ENCODE measurements around the gene LILRB3. TPM values are rescaled to one million over a fixed set of nuclear protein-coding genes. Genes with fewer than 3 reads are reported as not detected.
"Not testable (repeated sequence)": the region's sequence is repeated elsewhere in the genome, so short reads cannot be mapped to it uniquely, and the experiment has no call there.

LILRB3 gene
- total RNA-seq, 1 donor: 51.4 TPM

DNA sequence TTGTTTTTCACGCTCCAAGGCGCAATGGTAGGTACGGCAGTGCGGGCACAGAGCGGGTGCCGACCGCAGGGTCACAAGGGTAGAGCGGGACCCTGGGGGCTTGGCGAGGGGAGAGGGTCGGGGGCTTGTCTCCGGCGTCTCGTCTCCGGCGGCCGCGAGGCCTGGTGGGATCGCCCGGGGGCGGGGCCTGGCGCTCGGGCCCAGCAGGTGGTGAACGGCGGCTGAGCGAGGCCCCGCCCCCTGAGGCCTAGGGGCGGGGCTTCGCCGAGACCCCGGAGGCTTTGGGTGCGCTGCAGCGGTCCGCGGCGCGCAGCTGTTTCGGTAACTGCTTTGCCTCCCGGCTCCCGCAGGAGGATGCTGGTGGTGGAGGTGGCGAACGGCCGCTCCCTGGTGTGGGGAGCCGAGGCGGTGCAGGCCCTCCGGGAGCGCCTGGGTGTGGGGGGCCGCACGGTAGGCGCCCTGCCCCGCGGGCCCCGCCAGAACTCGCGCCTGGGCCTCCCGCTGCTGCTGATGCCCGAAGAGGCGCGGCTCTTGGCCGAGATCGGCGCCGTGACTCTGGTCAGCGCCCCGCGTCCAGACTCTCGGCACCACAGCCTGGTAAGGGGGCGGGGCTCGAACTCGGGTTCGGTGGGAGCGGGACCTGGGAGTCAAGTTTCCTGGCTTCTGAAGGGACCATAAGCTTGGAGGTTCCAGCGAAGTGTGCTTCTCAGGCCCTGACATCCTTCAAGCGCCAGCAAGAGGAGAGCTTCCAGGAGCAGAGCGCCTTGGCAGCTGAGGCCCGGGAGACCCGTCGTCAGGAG, 31.6 kb downstream of the LILRB3 start, which contains the start of gene TSEN34:
Gene TSEN34 (plus strand): TSS at position 298 of the 800 bp plus-strand sequence. CDS start 57 bp downstream, at position 355.
- Histone ChIP-seq H3K9me3 (ENCODE audit: low read depth, low read length) (no peaks in the 10 kb centered on the region), H3K27me3 (ENCODE audit: insufficient read depth, low read length) (no peaks in the 10 kb centered on the region), H3K4me3 (ENCODE audit: low read length) (peak within 1 kb of the TSS; percentile 78), H3K4me1 (ENCODE audit: insufficient read depth, low read length) (peaks cover 37% of the 10 kb centered on the region)

DNA sequence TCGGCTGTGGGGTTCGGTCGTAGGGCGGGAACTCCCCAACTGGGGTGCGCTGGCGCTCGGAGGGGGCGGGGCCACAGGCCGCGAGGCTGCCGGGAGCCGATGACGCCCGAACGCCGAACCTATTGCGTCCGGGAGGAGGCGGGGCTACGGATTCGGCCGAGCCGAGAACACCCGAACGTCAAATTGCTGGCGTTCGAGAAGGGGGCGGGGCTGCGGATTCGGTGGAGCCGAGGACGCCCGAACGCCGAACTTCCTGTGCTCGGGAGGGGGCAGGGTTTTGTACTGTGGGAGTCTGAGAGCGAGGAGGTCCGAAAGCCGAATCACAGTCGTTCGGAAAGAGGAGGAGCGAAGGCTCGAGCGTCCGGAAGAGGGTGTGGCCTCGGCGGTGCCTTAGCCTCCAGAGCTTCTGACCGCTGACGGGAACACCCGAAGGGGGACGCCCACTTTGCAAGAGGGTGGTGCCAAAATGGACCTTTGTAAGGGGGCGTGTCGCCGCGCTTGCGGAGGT, 32.2 kb downstream of the LILRB3 start:
- Histone ChIP-seq H3K9me3 (ENCODE audit: low read depth, low read length) (no peaks in the 10 kb centered on the region), H3K4me1 (ENCODE audit: insufficient read depth, low read length) (peaks cover 37% of the 10 kb centered on the region), H3K4me3 (ENCODE audit: low read length) (peak overlapping the region; percentile 78), H3K27me3 (ENCODE audit: insufficient read depth, low read length) (no peaks in the 10 kb centered on the region)

DNA sequence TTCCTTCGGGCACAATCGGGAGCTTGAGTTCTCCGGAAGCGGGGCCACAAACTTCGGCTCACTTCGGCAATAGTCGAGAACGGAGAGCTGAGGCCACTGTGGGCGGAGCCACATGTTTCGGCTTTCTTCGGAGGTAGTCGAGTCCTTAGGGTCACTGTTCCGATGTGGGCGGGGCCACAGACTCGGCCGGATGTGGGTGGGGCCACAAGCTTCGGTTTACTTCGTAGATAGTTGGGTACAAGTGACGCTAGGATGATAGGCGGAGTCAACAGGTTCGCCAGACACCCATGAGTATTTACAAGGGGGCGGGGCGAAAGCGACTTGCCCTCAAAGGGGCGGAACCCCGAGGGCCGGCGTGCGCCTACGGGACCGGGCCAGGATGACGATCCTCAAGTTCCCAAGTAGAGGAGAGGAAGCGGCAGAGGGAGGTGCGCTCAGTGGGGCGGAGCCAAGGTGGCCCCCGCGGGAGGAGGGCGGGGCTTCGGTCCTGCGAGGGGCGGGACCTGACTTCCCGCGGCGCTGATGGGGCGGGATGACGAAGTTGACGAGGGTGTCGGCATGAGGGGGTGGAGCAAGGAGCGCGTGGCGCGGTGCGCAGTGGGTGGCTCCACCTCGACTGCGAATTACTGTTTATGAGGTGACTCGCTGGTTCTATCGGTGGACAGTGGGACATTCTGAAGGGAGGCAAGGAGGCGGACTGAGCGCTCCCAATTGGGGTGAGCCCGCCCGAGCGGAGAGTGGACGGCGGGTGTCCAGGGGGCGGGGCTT, 32.9 kb downstream of the LILRB3 start:
- Histone ChIP-seq H3K4me3 (ENCODE audit: low read length) (peak overlapping the region; percentile 78), H3K9me3 (ENCODE audit: low read depth, low read length) (no peaks in the 10 kb centered on the region), H3K4me1 (ENCODE audit: insufficient read depth, low read length) (peaks cover 37% of the 10 kb centered on the region), H3K27me3 (ENCODE audit: insufficient read depth, low read length) (no peaks in the 10 kb centered on the region)

DNA sequence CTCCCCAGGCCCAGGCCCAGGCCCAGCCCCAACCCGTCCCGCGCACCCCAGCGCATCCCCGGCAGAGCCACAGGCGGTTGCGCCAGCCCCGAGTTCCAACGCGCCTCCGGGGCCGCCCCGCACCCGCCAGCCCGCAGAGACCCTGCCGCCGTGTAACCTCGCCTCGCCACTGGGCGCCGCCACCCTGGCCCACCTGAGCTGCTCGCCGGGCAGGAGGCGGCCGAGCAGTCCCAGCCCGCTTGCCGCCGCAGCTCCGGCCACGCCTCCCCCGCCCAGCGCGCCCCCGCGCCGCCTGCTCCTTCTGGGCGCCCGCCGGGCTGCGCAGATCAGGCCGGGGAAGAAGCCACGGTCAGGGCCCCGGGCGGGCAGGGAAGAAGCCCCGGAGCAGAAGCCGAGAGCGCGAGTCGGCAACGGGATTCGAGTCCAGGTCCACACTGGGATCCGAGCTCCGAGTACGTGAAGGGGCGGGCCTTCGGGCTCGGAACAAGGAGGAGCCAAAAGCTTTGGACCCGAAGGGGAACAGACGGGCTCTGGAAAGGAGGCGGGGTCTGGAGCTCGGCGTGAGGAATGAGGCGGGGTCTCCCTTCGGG, 33.6 kb downstream of the LILRB3 start, which contains the start of gene MBOAT7:
Gene MBOAT7 (minus strand): TSS at position 436 of the 590 bp plus-strand sequence. CDS start 1,072 bp downstream, outside the sequence.
- H3K4me3 ChIP-seq (ENCODE audit: low read length): peak within 1 kb of the TSS; percentile 78

DNA sequence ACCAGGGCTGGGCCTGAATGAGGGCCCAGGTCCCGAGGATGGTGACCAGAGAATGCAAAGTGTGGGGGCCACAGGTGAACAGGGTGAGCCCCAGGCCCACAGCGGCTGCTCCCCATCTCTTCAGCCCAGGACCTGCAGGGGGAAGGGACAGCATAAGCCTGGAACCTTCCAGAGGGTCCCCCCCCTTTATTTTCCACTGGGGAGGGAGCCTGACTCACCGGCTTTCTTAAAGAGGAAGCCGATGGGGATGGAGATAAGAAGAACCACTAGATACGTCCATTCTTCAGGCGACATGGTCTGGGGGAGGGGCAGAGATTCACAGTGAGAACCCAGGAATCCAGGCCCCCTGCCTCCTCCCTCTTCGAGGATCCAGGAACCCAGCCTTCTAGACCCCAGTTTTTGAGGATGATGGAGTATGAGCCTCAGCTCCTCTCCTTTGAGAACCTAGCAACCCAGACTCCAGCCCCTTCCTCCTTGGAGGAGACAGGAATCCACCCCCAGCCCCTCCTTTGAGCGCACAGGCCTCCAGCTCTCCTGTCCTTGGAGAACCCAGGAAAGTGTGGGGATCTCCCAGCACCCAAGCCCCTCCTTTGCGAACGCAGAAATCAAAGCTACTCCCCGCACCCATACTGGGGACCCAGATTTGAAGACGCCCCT, 34.5 kb downstream of the LILRB3 start:
- Histone ChIP-seq H3K4me1 (ENCODE audit: insufficient read depth, low read length) (peaks cover 37% of the 10 kb centered on the region), H3K9me3 (ENCODE audit: low read depth, low read length) (no peaks in the 10 kb centered on the region), H3K4me3 (ENCODE audit: low read length) (peak overlapping the region; percentile 78), H3K27me3 (ENCODE audit: insufficient read depth, low read length) (no peaks in the 10 kb centered on the region)

More for the DNA sequence above, 33.6 kb downstream of the LILRB3 start, which contains the start of gene MBOAT7:
- no peaks in the 10 kb centered on the region for H3K9me3 ChIP-seq (ENCODE audit: low read depth, low read length)
- peaks cover 37% of the 10 kb centered on the region for H3K4me1 ChIP-seq (ENCODE audit: insufficient read depth, low read length)
- no peaks in the 10 kb centered on the region for H3K27me3 ChIP-seq (ENCODE audit: insufficient read depth, low read length)

DNA sequence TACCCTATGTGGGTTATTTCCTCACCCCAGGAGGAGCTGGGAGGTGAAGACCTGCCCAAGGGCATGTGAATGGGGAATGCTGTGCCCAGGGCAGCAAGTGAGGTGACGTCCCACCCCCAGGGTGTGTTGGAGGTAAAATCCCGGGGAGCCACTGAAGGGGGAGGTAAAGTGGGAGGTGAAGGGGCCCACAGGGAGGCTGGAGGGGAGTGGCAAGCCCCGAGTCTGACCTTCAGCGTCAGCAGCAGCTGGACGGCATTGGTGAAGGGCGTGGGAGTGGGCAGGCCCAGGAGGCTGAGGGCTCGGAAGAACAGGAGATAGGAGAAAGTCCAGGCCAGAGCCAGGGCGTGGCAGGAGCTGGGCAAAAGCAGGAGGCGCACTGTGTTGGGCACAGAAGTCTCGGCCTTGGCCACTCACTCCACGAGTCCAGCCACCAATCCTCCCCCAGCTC, 35.8 kb downstream of the LILRB3 start:
- Histone ChIP-seq H3K4me3 (ENCODE audit: low read length) (no peak overlapping the region), H3K27me3 (ENCODE audit: insufficient read depth, low read length) (no peaks in the 10 kb centered on the region), H3K9me3 (ENCODE audit: low read depth, low read length) (no peaks in the 10 kb centered on the region), H3K4me1 (ENCODE audit: insufficient read depth, low read length) (peaks cover 26% of the 10 kb centered on the region)

DNA sequence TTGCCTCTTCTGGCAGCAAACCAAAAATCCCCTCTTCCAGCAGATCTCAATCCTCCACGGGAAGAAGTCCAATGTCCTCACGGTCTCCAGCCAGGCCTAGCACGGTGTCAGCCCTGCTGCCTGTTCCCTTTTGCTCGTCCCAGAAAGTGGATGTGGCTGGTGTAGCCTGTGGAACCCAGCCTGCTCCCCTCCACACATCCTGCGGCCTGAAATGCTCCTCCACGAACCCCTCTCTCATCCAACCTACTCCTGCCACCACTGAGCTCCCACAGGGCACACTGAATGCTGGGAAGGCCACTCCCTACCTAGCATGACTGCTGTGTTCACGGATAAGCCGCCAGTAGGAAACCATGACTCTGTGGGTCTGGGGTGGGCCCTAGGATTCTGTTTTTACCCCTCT, 36.5 kb downstream of the LILRB3 start:
- Histone ChIP-seq H3K27me3 (ENCODE audit: insufficient read depth, low read length) (no peaks in the 10 kb centered on the region), H3K9me3 (ENCODE audit: low read depth, low read length) (no peaks in the 10 kb centered on the region)

DNA sequence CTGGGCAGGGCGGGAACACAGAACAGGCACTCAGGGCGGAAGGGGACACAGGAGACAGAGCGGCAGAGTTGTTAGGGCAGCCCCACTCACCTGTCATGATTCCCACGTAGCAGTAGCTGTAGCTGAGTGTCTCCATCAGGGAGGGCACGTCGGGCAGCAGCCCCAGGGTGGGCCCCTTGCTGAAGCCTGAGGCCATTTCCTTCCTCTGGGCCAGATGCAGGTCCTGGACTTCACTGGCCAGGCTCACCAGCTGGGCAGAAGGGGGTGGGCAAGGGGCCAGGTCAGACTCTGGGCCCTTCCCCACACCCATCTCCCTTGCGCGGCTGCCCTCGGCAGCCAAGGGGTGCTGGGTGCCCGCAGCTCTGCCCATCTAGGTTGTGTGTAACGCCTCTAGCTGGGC, 39.4 kb downstream of the LILRB3 start:
- no peak overlapping the region for H3K4me3 ChIP-seq (ENCODE audit: low read length)
- no peaks in the 10 kb centered on the region for H3K27me3 ChIP-seq (ENCODE audit: insufficient read depth, low read length)
- peaks cover 16% of the 10 kb centered on the region for H3K4me1 ChIP-seq (ENCODE audit: insufficient read depth, low read length)
- H3K9me3 ChIP-seq (ENCODE audit: low read depth, low read length): no peaks in the 10 kb centered on the region

More for the DNA sequence above, 36.5 kb downstream of the LILRB3 start:
- H3K4me1 ChIP-seq (ENCODE audit: insufficient read depth, low read length): peaks cover 21% of the 10 kb centered on the region
- H3K4me3 ChIP-seq (ENCODE audit: low read length): no peak overlapping the region

DNA sequence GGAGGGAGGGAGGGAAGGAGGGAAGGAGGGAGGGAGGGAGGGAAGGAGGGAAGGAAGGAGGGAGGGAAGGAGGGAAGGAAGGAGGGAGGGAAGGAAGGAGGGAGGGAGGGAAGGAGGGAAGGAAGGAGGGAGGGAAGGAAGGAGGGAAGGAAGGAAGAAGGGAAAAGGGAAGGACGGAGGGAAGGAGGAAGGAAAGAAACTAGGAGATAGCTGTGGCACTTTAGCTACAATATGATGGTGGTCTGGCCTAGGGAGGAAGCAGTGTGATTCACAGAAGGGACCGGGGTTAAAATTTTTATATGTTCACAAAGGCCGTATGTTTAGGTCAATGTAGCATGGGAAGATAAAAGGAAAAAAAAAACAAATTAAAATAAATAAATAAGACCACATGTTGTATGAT, 40.9 kb downstream of the LILRB3 start:
- not testable (repeated sequence) for H3K4me3 ChIP-seq (ENCODE audit: low read length)

DNA sequence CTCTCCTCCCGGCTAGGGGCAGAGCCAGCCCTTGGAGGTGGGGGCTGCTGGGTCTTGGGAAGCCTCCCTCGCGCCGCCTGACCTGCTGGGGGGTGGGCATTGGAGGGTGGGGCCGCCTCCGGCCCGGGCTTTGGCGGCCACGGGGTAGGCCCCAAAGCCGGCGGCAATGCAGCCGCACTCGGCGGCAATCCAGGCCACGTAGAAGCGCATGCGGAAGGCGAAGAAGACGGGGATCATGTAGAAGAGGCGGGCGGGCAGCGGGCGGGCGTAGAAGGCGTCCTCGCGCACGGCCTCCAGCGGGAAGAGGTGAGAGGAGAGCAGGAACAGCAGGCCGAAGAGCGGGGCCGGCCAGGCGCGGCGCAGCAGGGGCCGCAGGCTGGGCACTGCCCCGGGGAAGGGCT, 42.1 kb downstream of the LILRB3 start:
- Histone ChIP-seq H3K4me1 (ENCODE audit: insufficient read depth, low read length) (no peaks in the 10 kb centered on the region), H3K4me3 (ENCODE audit: low read length) (no peak overlapping the region), H3K9me3 (ENCODE audit: low read depth, low read length) (no peaks in the 10 kb centered on the region), H3K27me3 (ENCODE audit: insufficient read depth, low read length) (no peaks in the 10 kb centered on the region)

More for the DNA sequence above, 40.9 kb downstream of the LILRB3 start:
- H3K4me1 ChIP-seq (ENCODE audit: insufficient read depth, low read length); H3K9me3 ChIP-seq (ENCODE audit: low read depth, low read length); H3K27me3 ChIP-seq (ENCODE audit: insufficient read depth, low read length): not testable (repeated sequence)

DNA sequence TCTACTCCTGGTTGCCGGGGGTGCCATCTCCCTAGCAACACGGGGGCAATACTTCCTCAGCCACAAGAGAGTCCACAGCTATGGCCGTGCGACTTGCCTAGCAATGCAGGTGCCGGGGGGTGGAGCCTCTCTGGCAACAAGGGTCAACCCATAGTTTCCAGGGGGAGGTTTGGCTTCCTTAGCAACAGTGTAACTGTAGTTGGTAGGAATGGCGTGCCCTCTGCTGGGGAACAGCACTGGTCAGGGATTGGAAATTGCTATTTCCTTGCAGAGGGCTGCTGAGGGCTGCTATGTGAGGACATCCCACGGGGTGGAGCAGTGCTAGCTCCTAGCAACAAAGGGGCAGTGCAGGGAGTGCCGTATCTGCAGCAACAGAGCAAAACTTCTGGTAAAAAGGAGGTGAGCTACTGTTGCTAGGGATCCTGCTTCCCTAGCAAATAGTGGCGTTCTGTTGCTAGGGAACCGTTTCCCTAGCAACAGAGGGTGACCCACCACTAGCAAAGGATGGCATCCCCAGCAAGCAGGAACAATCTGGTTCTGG, 42.8 kb downstream of the LILRB3 start:
- no peaks in the 10 kb centered on the region for H3K27me3 ChIP-seq (ENCODE audit: insufficient read depth, low read length)
- no peaks in the 10 kb centered on the region for H3K4me1 ChIP-seq (ENCODE audit: insufficient read depth, low read length)
- H3K4me3 ChIP-seq (ENCODE audit: low read length): no peak overlapping the region
- H3K9me3 ChIP-seq (ENCODE audit: low read depth, low read length): no peaks in the 10 kb centered on the region

DNA sequence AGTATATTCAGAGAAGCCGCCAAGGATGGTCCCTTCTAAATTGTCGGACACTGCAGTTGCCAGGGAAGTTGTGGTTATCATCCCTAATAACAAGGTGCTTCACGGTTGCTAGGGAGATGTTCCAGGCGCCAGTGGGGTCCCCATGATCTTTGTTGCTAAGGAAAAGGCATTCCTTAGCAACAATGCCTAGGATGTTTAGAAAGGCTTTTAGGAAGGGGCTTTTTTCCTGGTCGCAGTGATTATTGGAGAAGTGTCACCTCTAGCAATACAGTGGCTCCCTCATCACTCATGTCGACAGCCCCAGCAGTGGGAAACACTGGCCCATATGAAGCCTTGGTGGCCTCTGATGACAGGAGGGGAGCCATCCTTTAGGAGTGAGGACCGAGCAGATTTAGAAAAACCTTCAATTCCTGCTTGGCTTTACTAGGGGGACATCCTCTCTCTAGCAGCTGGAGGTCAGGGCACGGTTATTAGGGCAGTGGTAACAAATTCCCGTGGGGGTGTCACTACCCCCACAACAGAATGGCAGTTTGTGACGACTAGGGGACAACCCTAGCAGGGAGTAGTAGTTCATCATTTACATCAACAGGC, 43.5 kb downstream of the LILRB3 start:
- H3K4me1 ChIP-seq (ENCODE audit: insufficient read depth, low read length): no peaks in the 10 kb centered on the region
- H3K27me3 ChIP-seq (ENCODE audit: insufficient read depth, low read length): no peaks in the 10 kb centered on the region
- no peak overlapping the region for H3K4me3 ChIP-seq (ENCODE audit: low read length)
- H3K9me3 ChIP-seq (ENCODE audit: low read depth, low read length): no peaks in the 10 kb centered on the region

DNA sequence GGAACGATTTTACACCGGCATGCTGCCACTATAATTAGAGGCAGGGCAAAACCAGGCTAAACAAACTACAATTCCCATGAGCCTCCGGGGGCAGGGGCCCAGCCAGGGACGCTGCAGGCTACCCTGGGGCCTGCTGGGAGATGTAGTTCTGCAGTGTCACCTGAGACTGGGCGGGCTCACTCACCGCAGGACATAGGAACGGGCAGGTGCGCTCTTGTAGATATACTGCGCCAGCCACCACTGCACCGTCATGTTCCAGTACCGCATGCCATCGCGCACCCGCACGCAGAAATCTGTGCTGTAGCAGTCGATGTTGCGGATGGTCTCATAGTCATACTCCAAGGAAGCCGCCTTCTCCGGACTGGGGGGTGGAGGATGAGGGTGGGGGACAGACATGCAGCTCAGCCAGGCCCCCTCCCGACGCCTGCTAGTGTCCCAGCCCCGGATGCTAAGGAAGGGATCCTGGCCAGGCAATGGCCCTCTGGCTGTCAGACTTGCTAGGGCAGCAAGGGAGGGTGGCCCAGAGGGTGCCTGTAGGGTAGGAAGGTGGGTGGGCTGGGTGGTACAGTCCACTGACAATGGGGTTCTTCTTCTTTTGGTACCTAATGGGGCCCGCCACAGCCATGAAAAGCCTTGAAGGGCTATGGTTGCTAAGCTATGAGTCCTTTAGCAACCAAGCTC, 44.1 kb downstream of the LILRB3 start:
- no peaks in the 10 kb centered on the region for H3K27me3 ChIP-seq (ENCODE audit: insufficient read depth, low read length)
- no peaks in the 10 kb centered on the region for H3K9me3 ChIP-seq (ENCODE audit: low read depth, low read length)
- H3K4me1 ChIP-seq (ENCODE audit: insufficient read depth, low read length): peaks cover 1% of the 10 kb centered on the region
- H3K4me3 ChIP-seq (ENCODE audit: low read length): no peak overlapping the region

Measured in mononuclear cell (primary cell).